Stimulated activated CD8-positive, alpha-beta memory T cell treated with anti-CD3 and anti-CD28 coated beads, Interleukin-2, amount 100 ng/mL, for 1 hour (primary cell): ENCODE measurements around the gene CDK5RAP2.

ENCODE experiments used
- DNase-seq, 2 donors: peaks; one replicate each; pipeline ENCODE4 v3.0.0-alpha.2; 2020; ENCODE audit warnings: low read depth in 2 of 2

Gene CDK5RAP2

DNA sequence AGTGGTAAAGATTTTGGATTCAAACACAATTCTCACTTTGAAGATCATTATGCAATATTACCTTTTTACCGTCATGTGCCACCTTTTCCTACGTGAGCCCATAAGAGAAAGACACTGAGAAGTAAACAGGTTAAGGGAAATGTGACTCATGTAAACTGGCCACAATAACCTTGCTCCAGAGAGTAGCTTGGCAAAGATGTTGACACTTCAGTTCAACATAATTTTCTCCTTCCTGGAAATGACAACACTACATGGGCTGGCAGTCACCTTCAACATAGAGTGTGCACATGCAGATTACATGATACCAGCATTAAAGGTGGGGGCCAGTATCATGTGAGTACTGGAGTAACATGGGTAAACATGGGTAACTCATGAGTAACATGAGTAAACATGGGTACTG lies 141.9 kb downstream of the CDK5RAP2 start:
- DNase-seq = no peak

DNA sequence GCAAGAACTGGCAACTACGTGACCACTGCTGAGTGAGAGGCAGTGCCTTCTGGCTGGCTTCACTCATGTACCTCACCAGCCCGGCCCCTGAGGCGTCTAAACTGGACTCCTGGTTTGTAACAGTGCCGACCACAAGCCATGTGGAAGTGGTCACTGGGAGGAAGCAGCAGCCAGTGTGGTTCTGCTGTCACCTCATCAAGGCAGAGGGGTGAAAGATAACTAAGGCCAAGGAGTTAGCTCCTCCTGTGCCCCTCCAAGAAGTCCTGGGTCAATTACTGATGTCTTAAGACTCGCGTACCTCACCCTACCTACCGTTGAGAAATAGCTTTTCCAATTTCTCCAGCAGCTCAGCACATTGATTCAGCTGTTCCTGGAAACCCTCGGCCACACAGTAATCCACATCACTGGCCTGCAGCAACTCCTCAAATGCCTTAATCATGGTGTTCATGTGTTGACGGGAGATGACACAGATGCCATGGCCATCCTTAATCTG lies 142.9 kb downstream of the CDK5RAP2 start:
- DNase-seq = no peak

DNA sequence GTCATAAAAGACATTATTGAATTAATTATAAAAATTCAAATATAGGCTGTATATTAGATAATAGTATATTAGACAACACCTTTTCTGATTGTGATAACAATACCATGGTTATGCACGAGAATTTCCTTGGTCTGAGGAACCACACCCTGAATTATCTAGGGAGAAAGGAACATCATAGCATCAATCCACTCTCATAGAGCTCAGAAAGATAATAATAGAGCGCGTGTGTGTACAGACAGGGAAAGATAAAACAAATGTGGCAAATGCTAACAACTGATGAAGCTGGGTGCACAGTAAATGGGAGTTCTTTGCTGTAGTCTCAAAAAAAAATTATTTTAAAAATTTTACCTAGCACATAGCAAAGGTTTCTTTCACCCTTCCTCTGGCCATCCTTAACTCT lies 143.5 kb downstream of the CDK5RAP2 start:
- no peak for DNase-seq

- no peak for DNase-seq
Measured at GRCh38 chr9:120435091-120435490, 144.9 kb downstream of the CDK5RAP2 start.

- no peak for DNase-seq
Measured at GRCh38 chr9:120434532-120434931, 145.4 kb downstream of the CDK5RAP2 start.

DNA sequence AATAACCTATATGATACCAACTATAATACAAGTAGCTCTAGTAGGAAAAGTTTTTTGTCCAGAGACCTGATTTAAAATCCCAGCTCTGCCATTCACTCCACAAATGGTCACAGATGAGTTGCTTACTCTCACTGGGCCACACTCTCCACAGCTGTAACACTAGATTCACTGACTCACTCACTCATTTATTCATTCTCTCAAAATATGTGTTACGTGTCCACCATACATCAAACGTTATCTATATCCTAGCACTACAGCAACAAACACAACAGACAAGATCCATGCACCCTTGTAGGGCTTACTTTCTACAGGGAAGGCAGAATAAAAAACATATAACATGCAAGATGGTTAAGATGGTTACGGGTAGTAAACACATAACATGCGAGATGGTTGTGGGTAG lies 146.3 kb downstream of the CDK5RAP2 start:
- DNase-seq = no peak

- DNase-seq = no peak
Measured at GRCh38 chr9:120432600-120432999, 147.4 kb downstream of the CDK5RAP2 start.

DNA sequence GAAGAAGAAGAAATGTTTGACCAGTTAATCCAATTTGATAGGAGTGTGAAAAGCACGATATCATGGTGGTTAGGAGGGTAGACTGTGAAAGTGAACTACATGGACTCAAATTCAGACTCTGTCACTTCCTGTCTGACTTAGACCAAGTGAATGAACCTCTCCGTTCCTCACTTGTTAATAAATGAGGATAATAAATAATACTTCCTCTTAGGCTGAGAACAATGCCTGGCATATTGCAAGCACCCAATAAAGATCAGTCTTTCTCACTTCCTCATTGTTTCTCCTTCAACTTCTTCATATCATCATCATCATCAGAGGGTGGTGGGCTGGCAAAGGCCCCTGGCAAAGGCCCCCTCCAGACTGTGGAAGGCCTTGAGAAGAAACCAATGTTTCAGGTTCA lies 148.7 kb downstream of the CDK5RAP2 start:
- DNase-seq = no peak

DNA sequence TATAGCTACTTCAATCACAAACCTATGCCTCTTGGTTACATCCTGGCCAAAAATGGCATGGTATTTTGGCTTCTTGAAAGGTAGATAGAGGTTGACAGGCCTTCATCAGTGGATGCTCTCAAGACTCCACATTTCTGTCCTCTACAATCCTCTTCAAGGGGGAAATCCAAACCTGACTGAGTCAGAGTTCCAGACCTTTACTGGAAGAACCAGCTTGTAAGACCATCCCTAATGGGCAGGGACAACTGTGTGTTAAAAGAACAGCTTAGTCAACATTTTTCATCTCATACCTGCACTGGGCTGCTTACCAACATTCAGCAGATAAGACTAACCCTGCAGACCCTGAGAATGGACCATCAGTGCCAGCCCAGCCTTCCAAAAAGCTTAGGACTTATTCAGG lies 155.7 kb downstream of the CDK5RAP2 start:
- DNase-seq = no peak

DNA sequence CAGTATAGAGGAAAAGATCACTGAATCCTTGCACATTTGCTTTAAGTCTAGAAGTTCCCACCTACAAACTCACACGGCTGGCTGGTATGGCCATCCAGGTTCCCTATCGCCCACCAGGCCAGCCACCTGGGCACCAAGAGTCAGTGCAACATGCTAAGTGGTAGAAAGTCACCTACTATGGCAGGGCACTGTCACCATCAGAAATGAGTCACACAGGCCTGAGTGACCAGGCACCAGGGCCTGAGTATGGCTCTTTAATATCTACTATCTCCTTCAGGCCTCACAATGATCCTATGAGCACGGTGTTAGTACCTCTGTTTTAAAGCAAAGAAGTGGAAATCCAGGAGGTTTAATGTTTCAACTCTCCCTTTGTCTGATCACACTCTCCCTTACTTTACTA lies 156.2 kb downstream of the CDK5RAP2 start:
- no peak for DNase-seq

DNA sequence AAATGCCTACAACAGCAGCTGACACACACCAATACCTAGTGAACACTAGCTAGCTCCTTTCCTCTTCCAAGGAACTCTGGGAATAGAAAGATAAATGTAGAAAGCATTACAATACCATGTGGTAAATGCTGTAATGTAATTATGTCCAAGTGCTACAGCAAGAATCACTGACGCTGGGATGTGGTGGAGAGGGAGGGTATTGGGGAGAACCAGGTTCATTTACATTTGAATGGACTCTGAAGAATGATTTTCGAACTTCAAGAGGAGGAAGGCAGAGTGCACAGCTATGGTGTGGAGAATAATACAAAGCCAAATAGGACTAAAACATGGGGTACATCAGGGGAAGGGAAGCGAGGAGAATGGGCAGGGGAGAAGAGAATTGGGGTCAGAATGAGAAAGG lies 158.0 kb downstream of the CDK5RAP2 start:
- no peak for DNase-seq

DNA sequence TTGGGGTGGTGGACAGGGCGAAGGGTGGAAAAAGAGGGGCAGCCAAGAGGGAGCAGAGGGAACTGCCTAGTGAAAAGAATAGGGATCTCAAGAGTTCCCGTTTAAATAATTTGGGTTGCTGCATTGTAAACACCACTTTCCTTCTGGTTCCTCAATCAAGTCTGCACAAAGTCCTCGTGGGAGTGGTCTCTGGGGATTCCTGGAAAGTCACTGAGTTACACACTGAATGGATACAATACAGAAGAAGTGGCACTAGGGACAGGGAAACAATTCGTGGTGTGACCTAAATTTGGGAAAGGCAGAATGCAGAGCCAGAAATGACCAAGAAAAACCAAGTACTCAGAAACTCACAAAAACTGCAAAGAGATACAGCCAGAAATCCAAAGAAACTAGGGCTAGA lies 161.7 kb downstream of the CDK5RAP2 start:
- no peak for DNase-seq

GRCh38 chr9:120416781-120417427 lies 163.1 kb downstream of the CDK5RAP2 start:
- DNase-seq = no peak

DNA sequence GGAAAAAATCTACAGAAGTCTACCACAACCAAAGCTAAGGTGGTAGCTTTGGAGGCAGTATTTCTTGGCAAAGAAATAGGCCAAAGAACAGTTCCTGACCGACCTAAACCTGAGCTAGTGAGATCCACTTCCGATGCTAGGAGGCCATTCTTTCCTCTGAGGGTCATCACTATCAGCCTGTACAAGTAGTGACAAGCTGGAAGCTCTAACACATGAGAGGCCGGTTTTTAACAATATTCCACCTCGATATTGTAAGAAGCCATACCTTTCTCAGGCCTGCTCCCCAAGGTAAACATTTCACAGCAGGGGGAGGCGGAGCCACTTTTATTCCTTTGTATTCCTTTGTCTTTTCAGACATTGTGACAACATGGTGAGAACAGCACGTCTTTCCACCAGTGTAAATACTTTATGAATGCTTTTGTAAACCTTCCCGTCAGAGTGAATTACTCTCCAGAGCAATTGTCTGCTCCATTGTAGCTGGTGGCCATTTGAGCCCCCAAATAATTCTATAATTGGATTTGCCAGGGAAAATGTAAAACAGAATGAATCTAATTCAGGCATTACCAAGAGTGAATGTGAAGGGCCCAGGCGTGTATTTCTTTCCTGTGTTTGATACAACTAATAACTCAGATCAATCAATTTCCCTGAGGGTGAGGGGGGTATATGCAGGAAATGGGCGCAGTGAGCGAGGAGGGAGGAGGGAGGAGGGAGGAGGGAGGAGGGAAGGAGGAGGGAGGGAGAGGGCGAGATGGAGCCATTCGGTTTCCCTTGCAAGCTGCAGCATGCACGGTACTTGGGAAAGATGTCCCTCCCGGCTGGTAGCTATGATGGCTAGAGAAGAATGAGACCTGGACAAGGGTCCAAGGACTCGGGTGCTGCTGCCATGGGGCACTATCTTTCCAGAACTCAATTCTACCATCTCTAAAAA lies 166.6 kb downstream of the CDK5RAP2 start:
- no peak for DNase-seq

GRCh38 chr9:120412425-120412951 lies 167.5 kb downstream of the CDK5RAP2 start:
- DNase-seq = no peak

DNA sequence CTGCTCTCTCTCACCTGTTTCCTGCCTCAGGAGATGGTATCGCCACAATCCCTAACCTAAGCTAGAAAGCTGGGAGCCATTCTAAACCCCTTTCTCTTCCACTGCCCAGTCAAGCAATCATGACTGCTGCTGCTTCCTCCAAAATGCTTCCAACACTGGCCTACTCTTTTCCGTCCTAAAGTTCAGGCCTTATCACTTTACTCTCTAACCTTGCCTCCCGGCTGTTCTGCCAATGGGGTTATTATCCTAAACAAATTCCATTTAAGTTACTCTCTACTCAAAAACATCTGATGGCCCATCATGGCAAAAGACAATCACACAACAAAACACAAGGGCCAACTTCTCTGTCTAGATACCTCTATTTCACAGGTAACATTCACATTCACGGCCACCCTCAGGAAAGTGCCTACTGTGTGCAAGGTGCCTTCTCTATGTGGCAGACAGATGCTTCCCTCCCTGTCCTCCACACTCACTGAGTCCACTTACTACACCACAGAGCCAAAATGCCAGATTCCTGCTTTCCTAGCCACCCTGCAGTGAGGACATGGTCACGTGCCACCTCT lies 168.0 kb downstream of the CDK5RAP2 start:
- no peak for DNase-seq

DNA sequence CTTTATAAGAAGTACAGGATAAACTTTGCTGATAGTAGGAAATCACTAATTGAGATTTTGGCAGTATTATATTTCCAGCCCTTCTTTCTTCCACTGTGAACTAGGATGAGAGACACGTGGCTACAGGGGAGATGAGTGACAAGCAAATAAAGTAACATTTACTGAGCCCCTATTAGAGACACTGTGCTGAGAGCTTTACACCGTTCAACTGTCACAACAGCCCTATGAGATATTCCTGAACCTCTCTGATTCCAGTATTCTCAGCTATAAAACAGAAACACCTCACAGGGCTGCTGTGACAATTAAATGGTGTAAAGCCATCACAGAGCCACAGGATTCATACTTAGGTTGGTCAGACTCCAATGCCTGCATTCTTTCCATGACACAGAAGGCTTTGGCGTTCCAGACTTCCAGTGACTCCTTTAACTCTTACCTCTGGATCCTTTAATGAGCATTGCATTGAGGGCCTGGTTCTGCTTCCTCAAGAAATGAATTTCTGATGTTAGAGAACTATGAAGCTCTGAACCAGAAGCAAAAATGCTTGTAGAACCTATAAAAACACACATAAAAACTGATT lies 169.0 kb downstream of the CDK5RAP2 start:
- DNase-seq = no peak

GRCh38 chr9:120408680-120409258 lies 171.2 kb downstream of the CDK5RAP2 start:
- DNase-seq = no peak

DNA sequence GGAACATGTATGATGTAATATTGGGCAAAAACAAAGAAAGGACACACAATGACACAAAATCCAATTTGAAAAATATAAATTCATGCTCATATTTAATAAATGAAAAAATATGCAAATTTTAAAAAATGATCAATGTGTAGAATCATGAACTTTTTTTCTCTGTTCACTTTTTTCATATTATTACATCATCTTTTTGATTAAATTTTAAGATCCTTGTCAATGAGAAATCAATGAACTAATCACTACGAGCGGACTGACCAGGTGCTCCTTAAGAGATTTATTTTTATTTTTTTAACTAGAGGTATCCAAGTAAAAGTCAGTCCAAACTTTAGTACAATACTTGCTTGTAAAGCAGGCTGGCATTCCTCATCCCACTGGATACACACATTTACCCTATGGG lies 174.1 kb downstream of the CDK5RAP2 start:
- DNase-seq = no peak

DNA sequence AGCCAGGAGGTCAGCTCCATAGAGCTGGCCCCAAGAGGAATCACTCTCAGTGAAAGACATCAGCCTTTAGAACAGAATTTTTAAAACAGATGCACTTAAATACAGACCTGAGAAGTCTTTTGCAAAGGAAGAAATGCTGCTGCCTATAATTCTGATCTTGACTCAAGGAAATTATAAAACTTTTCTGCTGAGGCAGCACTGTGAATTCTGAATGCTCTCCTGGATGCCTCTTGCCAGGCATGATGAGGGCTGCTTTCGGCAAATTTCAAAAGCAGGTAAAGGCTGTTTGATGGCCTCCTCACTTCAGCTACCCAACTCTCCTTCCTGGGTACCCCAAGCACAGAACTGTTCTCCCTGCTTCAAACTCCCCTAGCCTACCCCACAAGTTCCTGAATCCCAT lies 174.8 kb downstream of the CDK5RAP2 start:
- DNase-seq = no peak

GRCh38 chr9:120403543-120403856 lies 176.5 kb downstream of the CDK5RAP2 start:
- DNase-seq = no peak
